SK-N-SH treated with all-trans-retinoic acid at 6 μM for 48 hours (cell line): ENCODE results near the gene TNC.

ENCODE experiments used
- ATAC-seq: fragments of 200-7000 bp; cut with Tn5 transposase; 3 replicates; pipeline ENCODE4 v1.9.1; 2020; ENCODE audit warnings: mild to moderate bottlenecking, moderate library complexity
- ARNTL ChIP-seq: fragments of 450-650 bp; formaldehyde crosslinking; IDR thresholded peaks from 2 replicates; pipeline ENCODE4 v1.5.0; 2020; ENCODE audit warnings: low read depth, mild to moderate bottlenecking, moderate library complexity, borderline replicate concordance
- BACH2 ChIP-seq: fragments of 250-450 bp; sonication (Bioruptor Pico); IDR thresholded peaks from 2 replicates; pipeline ENCODE4 v1.9.0; 2021; ENCODE audit warnings: mild to moderate bottlenecking, borderline replicate concordance
- CREB5 ChIP-seq: fragments of 250-450 bp; sonication (Bioruptor Pico); IDR thresholded peaks from 2 replicates; pipeline ENCODE4 v1.5.1; 2020; ENCODE audit warnings: low read depth, mild to moderate bottlenecking, moderate library complexity
- CSRNP3 ChIP-seq: fragments of 250-450 bp; sonication (Bioruptor Pico); IDR thresholded peaks from 2 replicates; pipeline ENCODE4 v1.5.1; 2021; ENCODE audit warnings: mild to moderate bottlenecking, moderate library complexity
- GLIS3 ChIP-seq: fragments of 250-450 bp; sonication (Bioruptor Pico); IDR thresholded peaks from 2 replicates; pipeline ENCODE4 v1.5.0; 2020; ENCODE audit warnings: mild to moderate bottlenecking, moderate library complexity
- ISL1 ChIP-seq: fragments of 250-450 bp; sonication (Bioruptor Pico); IDR thresholded peaks from 2 replicates; pipeline ENCODE4 v2.1.2; 2022; ENCODE audit warnings: mild to moderate bottlenecking, moderate library complexity
- OSR1 ChIP-seq: fragments of 250-450 bp; sonication (Bioruptor Pico); IDR thresholded peaks from 2 replicates; pipeline ENCODE4 v1.8.0; 2022; ENCODE audit warnings: moderate library complexity, mild to moderate bottlenecking, inconsistent platforms
- PATZ1 ChIP-seq: fragments of 250-450 bp; sonication (Bioruptor Pico); IDR thresholded peaks from 2 replicates; pipeline ENCODE4 v1.8.0; 2020; ENCODE audit warnings: mild to moderate bottlenecking, moderate library complexity, borderline replicate concordance
- POU6F1 ChIP-seq: fragments of 250-450 bp; sonication (Bioruptor Pico); IDR thresholded peaks from 2 replicates; pipeline ENCODE4 v1.8.0; 2021; ENCODE audit warnings: low read depth, mild to moderate bottlenecking, moderate library complexity, borderline replicate concordance
- PPARA ChIP-seq: fragments of 250-450 bp; sonication (Bioruptor Pico); IDR thresholded peaks from 2 replicates; pipeline ENCODE4 v1.5.0; 2020; ENCODE audit warnings: mild to moderate bottlenecking, borderline replicate concordance
- RARB ChIP-seq: fragments of 250-450 bp; sonication (Bioruptor Pico); IDR thresholded peaks from 2 replicates; pipeline ENCODE4 v1.8.0; 2021; ENCODE audit warnings: mild to moderate bottlenecking, moderate library complexity
- TCF4 ChIP-seq: fragments of 250-450 bp; sonication (Bioruptor Pico); IDR thresholded peaks from 2 replicates; pipeline ENCODE4 v1.8.0; 2021; ENCODE audit warnings: mild to moderate bottlenecking, moderate library complexity, borderline replicate concordance
- TSHZ2 ChIP-seq: fragments of 250-450 bp; sonication (Bioruptor Pico); IDR thresholded peaks from 2 replicates; pipeline ENCODE4 v1.5.0; 2020; ENCODE audit warnings: mild to moderate bottlenecking, moderate library complexity
- ZNF565 ChIP-seq: fragments of 450-650 bp; formaldehyde crosslinking; conservative IDR thresholded peaks from 2 replicates; pipeline ENCODE4 v1.5.0; 2020; ENCODE audit warnings: low read depth, mild to moderate bottlenecking, moderate library complexity
- ZNF70 ChIP-seq: fragments of 450-650 bp; formaldehyde crosslinking; IDR thresholded peaks from 2 replicates; pipeline ENCODE4 v1.5.0; 2020; ENCODE audit warnings: mild to moderate bottlenecking, moderate library complexity
- ZNF8 ChIP-seq: fragments of 450-650 bp; formaldehyde crosslinking; IDR thresholded peaks from 2 replicates; pipeline ENCODE4 v1.5.0; 2020; ENCODE audit warnings: mild to moderate bottlenecking, moderate library complexity

The TNC gene

GRCh38 chr9:115144706-115145105 is 26.7 kb upstream of the TNC start (continued):
- no peak for TF ChIP-seq POU6F1
- no peak for TF ChIP-seq ZNF565 (CRISPR knock-in tag)
- no peak for TF ChIP-seq RARB (CRISPR knock-in tag)
- no peak for TF ChIP-seq OSR1
- TF ChIP-seq PATZ1 = no peak
- no peak for TF ChIP-seq ISL1 (CRISPR knock-in tag)
- TF ChIP-seq, all 23 proteins: peak for 0

GRCh38 chr9:115143689-115144088 is 25.7 kb upstream of the TNC start:
- no peak for ATAC-seq
- TF ChIP-seq OSR1 (no peak), ZNF70 (CRISPR knock-in tag) (no peak)

- ATAC-seq = no peak
These were observed 24.7 kb upstream of the TNC start for GRCh38 chr9:115142517-115143270.

GRCh38 chr9:115142090-115142489 is 24.1 kb upstream of the TNC start:
- no peak for ATAC-seq
- TF ChIP-seq POU6F1 (no peak), GLIS3 (no peak), PPARA (no peak), RARB (CRISPR knock-in tag) (no peak), ARNTL (CRISPR knock-in tag) (no peak), ZNF8 (CRISPR knock-in tag) (no peak), CSRNP3 (CRISPR knock-in tag) (no peak), BACH2 (CRISPR knock-in tag) (no peak), CREB5 (CRISPR knock-in tag) (no peak)

More at GRCh38 chr9:115142517-115143270, 24.7 kb upstream of the TNC start:
- TF ChIP-seq PATZ1 (no peak), BACH2 (CRISPR knock-in tag) (no peak), TSHZ2 (no peak), ZNF565 (CRISPR knock-in tag) (no peak), TCF4 (CRISPR knock-in tag) (no peak), ISL1 (CRISPR knock-in tag) (no peak), ARNTL (CRISPR knock-in tag) (no peak)
